Measurements from ENCODE around the gene USP37. TPM values are rescaled to one million over a fixed set of nuclear protein-coding genes. Genes with fewer than 3 reads are reported as not detected.

Gene USP37
- total RNA-seq, 1 experiment from 2014 or later: 16.4 TPM

GRCh38 chr2:218423584-218423983 lies 144.6 kb downstream of the USP37 start:
- intact Hi-C loops (cut with micrococcal nuclease): no loop called here
- no peaks in the 10 kb centered on the region for H3K9me3 Mint-ChIP-seq (ENCODE audit: unreplicated experiment)
- POLR2A ChIA-PET: no interaction called here
- BruUV-seq (replicated peaks): no TSS peak
- TF ChIP-seq CTCF (IDR thresholded peaks at IDR 0.05; ENCODE audit: unreplicated experiment): no peak
- H3K4me3 Mint-ChIP-seq (ENCODE audit: unreplicated experiment): no peak overlapping the region
- DNase-seq (ENCODE audit: unreplicated experiment): no peak
- H3K27ac Mint-ChIP-seq (ENCODE audit: low read depth, unreplicated experiment): no peak overlapping the region
- H3K27me3 Mint-ChIP-seq (ENCODE audit: insufficient read depth, unreplicated experiment): no peaks in the 10 kb centered on the region
- CTCF ChIA-PET: no interaction called here
- H3K36me3 Mint-ChIP-seq (ENCODE audit: insufficient read depth, unreplicated experiment): no peaks in the 10 kb centered on the region
- no peaks in the 10 kb centered on the region for H3K4me1 Mint-ChIP-seq (ENCODE audit: insufficient read depth, unreplicated experiment)

GRCh38 chr2:218422403-218423086 lies 145.6 kb downstream of the USP37 start:
- no peaks in the 10 kb centered on the region for H3K27me3 Mint-ChIP-seq (ENCODE audit: insufficient read depth, unreplicated experiment)
- no peak for TF ChIP-seq CTCF (IDR thresholded peaks at IDR 0.05; ENCODE audit: unreplicated experiment)

GRCh38 chr2:218421027-218421426 lies 147.1 kb downstream of the USP37 start:
- intact Hi-C loops (cut with micrococcal nuclease): no loop called here
- Mint-ChIP-seq H3K4me1 (ENCODE audit: insufficient read depth, unreplicated experiment) (no peaks in the 10 kb centered on the region), H3K27me3 (ENCODE audit: insufficient read depth, unreplicated experiment) (no peaks in the 10 kb centered on the region), H3K9me3 (ENCODE audit: unreplicated experiment) (no peaks in the 10 kb centered on the region), H3K36me3 (ENCODE audit: insufficient read depth, unreplicated experiment) (no peaks in the 10 kb centered on the region), H3K27ac (ENCODE audit: low read depth, unreplicated experiment) (no peak overlapping the region), H3K4me3 (ENCODE audit: unreplicated experiment) (no peak overlapping the region)
- POLR2A ChIA-PET: no interaction called here
- no peak for TF ChIP-seq CTCF (IDR thresholded peaks at IDR 0.05; ENCODE audit: unreplicated experiment)
- no TSS peak for BruUV-seq (replicated peaks)
- DNase-seq (ENCODE audit: unreplicated experiment): no peak
- CTCF ChIA-PET: interaction anchor here (0.6 to 1.0 kb wide), 2 partner anchors 33 to 1173 kb away, joined by 3 read pairs; no protein-coding TSS in a partner anchor

More at GRCh38 chr2:218422403-218423086, 145.6 kb downstream of the USP37 start:
- Mint-ChIP-seq H3K4me3 (ENCODE audit: unreplicated experiment) (no peak overlapping the region), H3K27ac (ENCODE audit: low read depth, unreplicated experiment) (no peak overlapping the region), H3K36me3 (ENCODE audit: insufficient read depth, unreplicated experiment) (no peaks in the 10 kb centered on the region), H3K4me1 (ENCODE audit: insufficient read depth, unreplicated experiment) (no peaks in the 10 kb centered on the region), H3K9me3 (ENCODE audit: unreplicated experiment) (no peaks in the 10 kb centered on the region)
- intact Hi-C loops (cut with micrococcal nuclease): no loop called here
- no peak for DNase-seq (ENCODE audit: unreplicated experiment)
- POLR2A ChIA-PET: no interaction called here
- CTCF ChIA-PET: interaction anchor here (0.7 kb wide), 1 partner anchor 52 kb away, joined by 3 read pairs; no protein-coding TSS in a partner anchor
- no TSS peak for BruUV-seq (replicated peaks)

- no peak for DNase-seq (ENCODE audit: unreplicated experiment)
- Mint-ChIP-seq H3K27ac (ENCODE audit: low read depth, unreplicated experiment) (no peak overlapping the region), H3K36me3 (ENCODE audit: insufficient read depth, unreplicated experiment) (no peaks in the 10 kb centered on the region), H3K4me3 (ENCODE audit: unreplicated experiment) (no peak overlapping the region), H3K27me3 (ENCODE audit: insufficient read depth, unreplicated experiment) (no peaks in the 10 kb centered on the region), H3K9me3 (ENCODE audit: unreplicated experiment) (no peaks in the 10 kb centered on the region), H3K4me1 (ENCODE audit: insufficient read depth, unreplicated experiment) (no peaks in the 10 kb centered on the region)
- TF ChIP-seq CTCF (IDR thresholded peaks at IDR 0.05; ENCODE audit: unreplicated experiment): no peak
- intact Hi-C loops (cut with micrococcal nuclease): no loop called here
- BruUV-seq (replicated peaks): no TSS peak
- ChIA-PET CTCF (interaction anchor here (0.6 to 1.0 kb wide), 2 partner anchors 33 to 195 kb away, joined by 3 to 4 read pairs; no protein-coding TSS in a partner anchor), POLR2A (no interaction called here)
These were observed 148.4 kb downstream of the USP37 start for GRCh38 chr2:218419630-218420216.
